ENCODE results near the gene COBL.

Gene COBL

GRCh38 chr7:51301806-51302205, 14.8 kb downstream of the COBL start:
- Histone ChIP-seq H3K27ac (ENCODE audit: low read length) (no peak overlapping the region), H3K9me3 (ENCODE audit: control insufficient read depth in 2 of 2, low read length in 2 of 2) (no peaks in the 10 kb centered on the region), H3K9ac (ENCODE audit: low read length in 2 of 2) (no peak overlapping the region), H3K36me3 (ENCODE audit: control insufficient read depth in 2 of 2, insufficient read depth in 2 of 2, low read length in 2 of 2) (no peaks in the 10 kb centered on the region), H3K27me3 (ENCODE audit: control insufficient read depth in 1 of 2, insufficient read depth in 2 of 2, low read length in 2 of 2) (no peaks in the 10 kb centered on the region), H3K4me3 (ENCODE audit: low read length in 2 of 2) (no peak overlapping the region), H3K4me1 (ENCODE audit: control insufficient read depth, insufficient read depth, low read length) (peaks cover 19% of the 10 kb centered on the region)

DNA sequence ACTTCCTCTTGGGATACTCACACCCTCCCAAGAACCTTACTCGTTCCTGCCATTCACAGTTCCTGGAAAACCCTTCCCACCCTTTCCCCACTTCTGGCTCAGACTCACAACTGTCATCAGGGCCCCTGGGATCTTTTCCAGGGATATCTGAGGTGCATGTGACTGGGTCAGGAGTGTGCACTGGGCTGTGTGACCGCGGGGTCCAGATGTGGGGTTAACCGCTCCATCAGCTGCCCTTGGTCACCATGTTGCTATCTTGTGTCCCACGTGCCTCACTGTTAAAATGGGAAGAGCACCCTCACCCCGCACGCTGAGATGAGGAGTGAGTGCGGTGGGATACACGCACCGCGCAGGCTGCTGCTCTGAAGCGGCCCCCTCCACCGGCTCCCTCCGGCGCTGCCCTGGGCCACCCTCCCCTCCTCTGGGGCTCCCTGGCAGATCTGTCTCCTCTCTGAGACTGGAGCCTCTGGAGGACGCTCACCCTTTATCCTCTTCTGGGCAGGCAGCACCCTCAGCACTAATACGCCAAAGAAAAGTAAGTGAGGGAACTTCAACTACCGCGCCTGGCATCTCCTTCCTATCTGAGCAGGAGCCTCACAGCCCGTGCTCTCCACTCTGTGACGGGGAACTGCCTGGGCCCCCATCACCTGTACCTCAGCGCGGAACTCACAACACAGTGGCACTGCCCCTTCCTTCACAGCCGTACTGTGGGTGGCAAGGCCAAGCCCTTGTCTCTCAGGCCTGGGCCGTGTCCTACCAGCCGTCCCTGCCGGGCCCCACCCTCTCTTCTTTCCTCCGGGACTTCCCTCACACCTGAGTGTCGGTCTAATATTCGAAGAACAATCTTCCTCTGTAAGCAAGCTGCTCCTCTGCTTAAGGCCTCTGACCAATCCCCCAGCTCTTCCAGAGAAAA, 15.6 kb downstream of the COBL start:
- Histone ChIP-seq H3K36me3 (ENCODE audit: control insufficient read depth in 2 of 2, insufficient read depth in 2 of 2, low read length in 2 of 2) (no peaks in the 10 kb centered on the region), H3K27ac (ENCODE audit: low read length) (no peak overlapping the region), H3K4me3 (ENCODE audit: low read length in 2 of 2) (no peak overlapping the region), H3K9ac (ENCODE audit: low read length in 2 of 2) (no peak overlapping the region), H3K9me3 (ENCODE audit: control insufficient read depth in 2 of 2, low read length in 2 of 2) (no peaks in the 10 kb centered on the region), H3K4me1 (ENCODE audit: control insufficient read depth, insufficient read depth, low read length) (peaks cover 13% of the 10 kb centered on the region), H3K27me3 (ENCODE audit: control insufficient read depth in 1 of 2, insufficient read depth in 2 of 2, low read length in 2 of 2) (no peaks in the 10 kb centered on the region)

- H3K9ac ChIP-seq (ENCODE audit: low read length in 2 of 2): no peak overlapping the region
- H3K27ac ChIP-seq (ENCODE audit: low read length): no peak overlapping the region
- no peaks in the 10 kb centered on the region for H3K27me3 ChIP-seq (ENCODE audit: control insufficient read depth in 1 of 2, insufficient read depth in 2 of 2, low read length in 2 of 2)
- no peaks in the 10 kb centered on the region for H3K9me3 ChIP-seq (ENCODE audit: control insufficient read depth in 2 of 2, low read length in 2 of 2)
- peaks cover 7% of the 10 kb centered on the region for H3K4me1 ChIP-seq (ENCODE audit: control insufficient read depth, insufficient read depth, low read length)
- no peaks in the 10 kb centered on the region for H3K36me3 ChIP-seq (ENCODE audit: control insufficient read depth in 2 of 2, insufficient read depth in 2 of 2, low read length in 2 of 2)
- no peak overlapping the region for H3K4me3 ChIP-seq (ENCODE audit: low read length in 2 of 2)
Observed at GRCh38 chr7:51299391-51300133, 17.0 kb downstream of the COBL start.

GRCh38 chr7:51298912-51299311, 17.7 kb downstream of the COBL start:
- Histone ChIP-seq H3K4me3 (ENCODE audit: low read length in 2 of 2) (no peak overlapping the region), H3K4me1 (ENCODE audit: control insufficient read depth, insufficient read depth, low read length) (peaks cover 7% of the 10 kb centered on the region), H3K9me3 (ENCODE audit: control insufficient read depth in 2 of 2, low read length in 2 of 2) (no peaks in the 10 kb centered on the region), H3K27ac (ENCODE audit: low read length) (no peak overlapping the region), H3K27me3 (ENCODE audit: control insufficient read depth in 1 of 2, insufficient read depth in 2 of 2, low read length in 2 of 2) (no peaks in the 10 kb centered on the region), H3K9ac (ENCODE audit: low read length in 2 of 2) (no peak overlapping the region), H3K36me3 (ENCODE audit: control insufficient read depth in 2 of 2, insufficient read depth in 2 of 2, low read length in 2 of 2) (no peaks in the 10 kb centered on the region)

DNA sequence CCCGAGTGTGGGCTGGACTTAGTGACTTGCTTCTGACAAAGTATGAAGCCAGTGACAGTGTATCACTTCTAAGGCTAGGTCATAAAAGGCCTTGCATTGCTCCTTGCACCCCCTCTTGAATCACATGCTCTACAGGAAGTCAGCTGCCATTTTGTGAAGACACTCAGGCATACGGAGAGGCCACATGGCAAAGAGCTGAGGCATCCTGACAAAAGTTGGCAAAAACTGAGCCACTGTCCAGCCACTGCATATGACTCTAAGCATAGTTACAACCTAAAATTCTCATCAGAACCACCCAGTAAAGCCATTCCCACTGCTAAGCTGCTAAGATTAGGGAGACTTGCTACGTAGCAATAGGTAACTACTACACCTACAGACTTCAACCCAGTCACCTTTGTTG, 18.6 kb downstream of the COBL start:
- no peaks in the 10 kb centered on the region for H3K27me3 ChIP-seq (ENCODE audit: control insufficient read depth in 1 of 2, insufficient read depth in 2 of 2, low read length in 2 of 2)
- no peaks in the 10 kb centered on the region for H3K9me3 ChIP-seq (ENCODE audit: control insufficient read depth in 2 of 2, low read length in 2 of 2)
- H3K36me3 ChIP-seq (ENCODE audit: control insufficient read depth in 2 of 2, insufficient read depth in 2 of 2, low read length in 2 of 2): no peaks in the 10 kb centered on the region
- H3K4me1 ChIP-seq (ENCODE audit: control insufficient read depth, insufficient read depth, low read length): peaks cover 7% of the 10 kb centered on the region
- H3K27ac ChIP-seq (ENCODE audit: low read length): no peak overlapping the region
- H3K4me3 ChIP-seq (ENCODE audit: low read length in 2 of 2): no peak overlapping the region
- no peak overlapping the region for H3K9ac ChIP-seq (ENCODE audit: low read length in 2 of 2)

- Histone ChIP-seq H3K27me3 (ENCODE audit: control insufficient read depth in 1 of 2, insufficient read depth in 2 of 2, low read length in 2 of 2) (no peaks in the 10 kb centered on the region), H3K27ac (ENCODE audit: low read length) (no peak overlapping the region), H3K9me3 (ENCODE audit: control insufficient read depth in 2 of 2, low read length in 2 of 2) (no peaks in the 10 kb centered on the region), H3K4me1 (ENCODE audit: control insufficient read depth, insufficient read depth, low read length) (peaks cover under 1% of the 10 kb centered on the region), H3K4me3 (ENCODE audit: low read length in 2 of 2) (no peak overlapping the region), H3K9ac (ENCODE audit: low read length in 2 of 2) (no peak overlapping the region), H3K36me3 (ENCODE audit: control insufficient read depth in 2 of 2, insufficient read depth in 2 of 2, low read length in 2 of 2) (no peaks in the 10 kb centered on the region)
Observed at GRCh38 chr7:51295440-51296245, 21.0 kb downstream of the COBL start.

DNA sequence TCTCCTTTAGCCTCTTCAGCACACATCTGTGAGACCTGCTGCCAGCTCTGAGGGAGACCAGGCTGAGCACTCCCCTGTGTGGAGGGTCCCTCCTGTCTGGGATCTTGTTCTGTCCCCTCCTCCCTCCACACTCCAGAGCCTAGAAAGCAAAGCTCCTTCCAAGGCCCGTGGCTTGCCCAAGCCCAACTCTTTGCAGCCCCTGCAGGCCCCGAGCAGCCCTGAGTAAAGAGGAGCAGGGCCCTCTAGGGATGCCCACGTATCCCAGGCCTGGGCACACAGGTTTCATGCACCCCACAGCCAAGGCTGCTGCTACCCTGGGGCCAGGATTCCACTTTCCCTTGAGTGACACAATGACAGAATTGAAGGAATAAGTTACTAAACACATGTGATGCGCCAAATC, 24.0 kb downstream of the COBL start:
- H3K27ac ChIP-seq (ENCODE audit: low read length): no peak overlapping the region
- no peaks in the 10 kb centered on the region for H3K27me3 ChIP-seq (ENCODE audit: control insufficient read depth in 1 of 2, insufficient read depth in 2 of 2, low read length in 2 of 2)
- no peaks in the 10 kb centered on the region for H3K36me3 ChIP-seq (ENCODE audit: control insufficient read depth in 2 of 2, insufficient read depth in 2 of 2, low read length in 2 of 2)
- H3K9ac ChIP-seq (ENCODE audit: low read length in 2 of 2): no peak overlapping the region
- H3K4me1 ChIP-seq (ENCODE audit: control insufficient read depth, insufficient read depth, low read length): no peaks in the 10 kb centered on the region
- no peaks in the 10 kb centered on the region for H3K9me3 ChIP-seq (ENCODE audit: control insufficient read depth in 2 of 2, low read length in 2 of 2)
- H3K4me3 ChIP-seq (ENCODE audit: low read length in 2 of 2): no peak overlapping the region

DNA sequence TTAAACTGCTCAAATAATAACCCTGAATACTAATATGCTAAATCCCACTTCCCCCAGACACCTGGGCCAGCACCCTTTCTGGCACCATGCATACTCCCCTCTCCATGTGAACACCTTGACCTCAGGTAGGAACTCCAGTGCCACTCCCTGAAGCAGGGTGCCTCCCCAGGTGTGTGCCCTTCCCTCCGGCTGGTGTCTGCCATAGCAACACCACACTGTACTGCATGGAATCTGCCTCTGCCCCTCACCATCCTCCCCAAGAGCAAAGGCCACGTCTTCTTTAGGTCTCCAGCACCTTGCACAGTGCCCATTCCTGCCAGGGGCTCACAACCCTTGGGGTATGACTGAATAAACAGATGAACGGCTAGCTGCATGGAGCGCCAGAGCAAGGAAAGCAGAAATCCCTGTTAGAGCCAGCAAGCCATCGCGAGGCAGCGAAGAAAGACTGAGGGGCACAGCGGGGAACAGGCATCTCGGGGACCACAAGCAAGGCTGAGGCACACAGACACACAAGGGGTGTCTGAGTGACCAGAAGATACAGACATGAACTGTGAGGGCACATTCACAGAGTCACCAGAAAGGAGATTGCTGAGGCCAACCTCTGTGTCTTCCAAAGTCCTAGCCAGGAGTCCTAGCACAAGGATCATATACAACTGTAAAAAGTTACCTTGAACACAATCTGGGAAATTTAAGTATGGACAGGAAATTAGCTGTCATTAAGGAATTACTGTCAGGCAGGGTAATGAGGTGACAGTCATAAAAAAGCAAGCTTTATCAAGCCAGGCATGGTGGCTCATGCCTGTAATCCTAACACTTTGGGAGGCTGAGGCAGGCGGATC, 25.7 kb downstream of the COBL start:
- H3K27ac ChIP-seq (ENCODE audit: low read length): no peak overlapping the region
- no peaks in the 10 kb centered on the region for H3K36me3 ChIP-seq (ENCODE audit: control insufficient read depth in 2 of 2, insufficient read depth in 2 of 2, low read length in 2 of 2)
- no peak overlapping the region for H3K9ac ChIP-seq (ENCODE audit: low read length in 2 of 2)
- no peaks in the 10 kb centered on the region for H3K9me3 ChIP-seq (ENCODE audit: control insufficient read depth in 2 of 2, low read length in 2 of 2)
- no peak overlapping the region for H3K4me3 ChIP-seq (ENCODE audit: low read length in 2 of 2)
- no peaks in the 10 kb centered on the region for H3K27me3 ChIP-seq (ENCODE audit: control insufficient read depth in 1 of 2, insufficient read depth in 2 of 2, low read length in 2 of 2)
- H3K4me1 ChIP-seq (ENCODE audit: control insufficient read depth, insufficient read depth, low read length): no peaks in the 10 kb centered on the region

DNA sequence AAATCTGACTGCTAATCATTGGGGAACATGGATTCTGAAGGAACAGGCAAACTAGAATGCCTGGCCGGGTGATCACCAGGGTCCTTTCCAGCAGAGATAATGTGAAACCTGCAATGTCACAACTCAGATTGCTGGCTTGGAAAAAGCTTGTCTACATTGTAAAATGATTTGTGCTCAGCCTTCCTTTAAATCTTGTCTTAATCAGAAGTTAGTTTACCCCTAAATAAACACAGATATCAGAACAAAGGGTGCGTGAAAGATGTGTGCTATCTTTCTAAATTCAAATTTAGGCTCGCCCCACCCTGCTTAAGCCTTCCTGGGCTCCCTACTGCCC, 26.3 kb downstream of the COBL start:
- Histone ChIP-seq H3K9me3 (ENCODE audit: control insufficient read depth in 2 of 2, low read length in 2 of 2) (no peaks in the 10 kb centered on the region), H3K27me3 (ENCODE audit: control insufficient read depth in 1 of 2, insufficient read depth in 2 of 2, low read length in 2 of 2) (no peaks in the 10 kb centered on the region), H3K9ac (ENCODE audit: low read length in 2 of 2) (no peak overlapping the region), H3K27ac (ENCODE audit: low read length) (no peak overlapping the region), H3K4me1 (ENCODE audit: control insufficient read depth, insufficient read depth, low read length) (no peaks in the 10 kb centered on the region), H3K36me3 (ENCODE audit: control insufficient read depth in 2 of 2, insufficient read depth in 2 of 2, low read length in 2 of 2) (no peaks in the 10 kb centered on the region), H3K4me3 (ENCODE audit: low read length in 2 of 2) (no peak overlapping the region)
